Tongue (tissue), 2 donors: ENCODE data around the gene GLIS1. TPM values are rescaled to one million over a fixed set of nuclear protein-coding genes. Genes with fewer than 3 reads are reported as not detected.

Experiments
- DNase-seq: peaks from one replicate; pipeline ENCODE4 v3.0.0-alpha.2; 2015
- total RNA-seq: library from RNA; depleted of rRNA; stranded (reverse); fragments of >200 nt; gene quantifications from one replicate; pipeline ENCODE4 v1.2.3, GENCODE V29; 2014

The GLIS1 gene
- total RNA-seq, 1 donor from 2014 or later, result 0.21 TPM

GRCh38 chr1:53678938-53679825, 59.8 kb downstream of the GLIS1 start:
- peak; percentile 63 for DNase-seq

GRCh38 chr1:53678507-53678906, 60.5 kb downstream of the GLIS1 start:
- no peak for DNase-seq

GRCh38 chr1:53678046-53678445, 60.9 kb downstream of the GLIS1 start:
- DNase-seq, result no peak

GRCh38 chr1:53677486-53677885, 61.5 kb downstream of the GLIS1 start:
- no peak for DNase-seq

- DNase-seq, result no peak
Measured at GRCh38 chr1:53672785-53673184, 66.2 kb downstream of the GLIS1 start.

- DNase-seq, result no peak
Measured at GRCh38 chr1:53672243-53672642, 66.7 kb downstream of the GLIS1 start.

- no peak for DNase-seq
Measured at GRCh38 chr1:53669621-53670191, 69.3 kb downstream of the GLIS1 start.

GRCh38 chr1:53666566-53666965, 72.4 kb downstream of the GLIS1 start:
- DNase-seq, result no peak

GRCh38 chr1:53665996-53666395, 73.0 kb downstream of the GLIS1 start:
- no peak for DNase-seq

GRCh38 chr1:53663529-53664300, 75.2 kb downstream of the GLIS1 start:
- no peak for DNase-seq

GRCh38 chr1:53662951-53663350, 76.0 kb downstream of the GLIS1 start:
- DNase-seq, result no peak

- DNase-seq, result no peak
Measured at GRCh38 chr1:53662169-53662568, 76.8 kb downstream of the GLIS1 start.

GRCh38 chr1:53661496-53661895, 77.5 kb downstream of the GLIS1 start:
- no peak for DNase-seq

GRCh38 chr1:53660666-53661065, 78.3 kb downstream of the GLIS1 start:
- DNase-seq, result no peak

GRCh38 chr1:53659436-53659835, 79.5 kb downstream of the GLIS1 start:
- DNase-seq, result no peak

- DNase-seq, result no peak
Measured at GRCh38 chr1:53658489-53659230, 80.3 kb downstream of the GLIS1 start.

- DNase-seq, result no peak
Measured at GRCh38 chr1:53657891-53658396, 81.0 kb downstream of the GLIS1 start.

GRCh38 chr1:53657531-53657805, 81.5 kb downstream of the GLIS1 start:
- no peak for DNase-seq

GRCh38 chr1:53656747-53657530, 82.0 kb downstream of the GLIS1 start:
- DNase-seq, result no peak

- DNase-seq, result peak; percentile 50
Measured at GRCh38 chr1:53655931-53656746, 82.8 kb downstream of the GLIS1 start.
